Gastroesophageal sphincter (tissue), 2 donors: ENCODE results near the gene PPIF.

ENCODE experiments used
- POLR2A ChIP-seq, 2 donors: fragments of 450-650 bp; IDR thresholded peaks; one replicate each; pipeline ENCODE4 v1.6.1; 2017; ENCODE audit warnings: antibody characterized with exemption in 2 of 2, mild to moderate bottlenecking in 2 of 2, moderate library complexity in 1 of 2
- POLR2AphosphoS5 ChIP-seq: sonication (generic); formaldehyde crosslinking; IDR thresholded peaks from one replicate; pipeline ENCODE4 v1.6.1; 2017; ENCODE audit warnings: antibody characterized with exemption

DNA sequence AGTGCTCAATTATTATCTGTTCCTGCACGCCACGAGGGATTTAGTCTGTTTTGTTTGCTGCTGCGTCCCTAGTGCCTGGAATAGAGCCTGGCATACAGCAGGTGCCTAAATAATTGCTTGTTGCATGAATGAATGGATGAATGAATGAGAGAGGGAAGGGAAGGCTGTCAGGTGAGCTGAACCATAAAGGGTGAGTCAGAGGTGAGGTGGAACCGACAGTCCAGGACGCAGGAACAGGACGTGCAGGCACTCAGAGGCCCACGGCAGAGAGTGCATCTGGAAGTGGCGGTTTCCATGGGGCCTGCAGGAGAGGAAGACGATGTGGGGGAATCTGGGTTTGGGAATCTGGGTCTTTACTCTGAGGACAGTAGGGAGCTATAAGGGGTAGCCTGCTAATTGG is 17.7 kb upstream of the PPIF start:
- TF ChIP-seq POLR2A (IDR thresholded peaks at IDR 0.05) = no peak
- no peak for TF ChIP-seq POLR2AphosphoS5
